ENCODE results near the gene SCAMP1.
"Not testable (repeated sequence)": the region's sequence is repeated elsewhere in the genome, so short reads cannot be mapped to it uniquely, and the experiment has no call there.

Gene SCAMP1

DNA sequence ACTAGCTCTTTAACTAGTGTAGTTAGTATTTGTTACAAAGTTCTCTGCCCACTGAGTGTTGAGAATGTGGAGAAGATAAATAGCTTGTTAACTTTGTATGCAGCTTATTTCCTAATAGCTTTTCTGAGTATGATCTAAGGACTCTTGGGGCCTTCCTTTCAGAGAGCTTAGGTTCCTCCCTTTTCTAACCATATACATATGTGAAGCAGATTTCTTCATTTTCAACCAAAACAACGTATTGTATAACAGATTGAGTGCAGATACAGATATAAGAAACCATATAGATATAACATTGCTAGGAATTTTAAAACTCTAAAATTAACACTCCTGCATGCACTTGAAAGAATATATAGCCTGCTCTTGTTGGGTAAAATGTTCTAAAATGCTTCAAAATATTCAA is 70.4 kb downstream of the SCAMP1 start:
- no peak for DNase-seq

DNA sequence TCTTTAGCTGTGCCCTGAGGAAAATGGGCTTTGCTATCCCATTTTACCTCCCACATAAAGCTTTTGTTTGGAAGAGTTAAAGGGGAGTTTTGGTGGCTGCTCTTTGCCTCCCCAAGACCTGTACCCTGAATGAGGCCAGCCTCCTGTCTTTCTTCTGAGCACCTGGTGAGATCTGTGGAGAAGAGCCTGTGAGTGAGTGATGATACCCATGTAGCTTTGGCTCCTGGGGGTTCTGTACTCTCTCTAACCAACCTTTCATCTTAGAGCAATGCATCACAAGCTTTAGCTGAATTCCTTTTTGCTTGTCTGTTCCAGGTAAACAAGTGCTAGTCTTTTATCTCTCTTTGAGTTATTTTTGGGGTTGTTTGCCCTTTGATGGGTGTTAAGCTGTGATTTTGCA is 73.6 kb downstream of the SCAMP1 start:
- DNase-seq: no peak

DNA sequence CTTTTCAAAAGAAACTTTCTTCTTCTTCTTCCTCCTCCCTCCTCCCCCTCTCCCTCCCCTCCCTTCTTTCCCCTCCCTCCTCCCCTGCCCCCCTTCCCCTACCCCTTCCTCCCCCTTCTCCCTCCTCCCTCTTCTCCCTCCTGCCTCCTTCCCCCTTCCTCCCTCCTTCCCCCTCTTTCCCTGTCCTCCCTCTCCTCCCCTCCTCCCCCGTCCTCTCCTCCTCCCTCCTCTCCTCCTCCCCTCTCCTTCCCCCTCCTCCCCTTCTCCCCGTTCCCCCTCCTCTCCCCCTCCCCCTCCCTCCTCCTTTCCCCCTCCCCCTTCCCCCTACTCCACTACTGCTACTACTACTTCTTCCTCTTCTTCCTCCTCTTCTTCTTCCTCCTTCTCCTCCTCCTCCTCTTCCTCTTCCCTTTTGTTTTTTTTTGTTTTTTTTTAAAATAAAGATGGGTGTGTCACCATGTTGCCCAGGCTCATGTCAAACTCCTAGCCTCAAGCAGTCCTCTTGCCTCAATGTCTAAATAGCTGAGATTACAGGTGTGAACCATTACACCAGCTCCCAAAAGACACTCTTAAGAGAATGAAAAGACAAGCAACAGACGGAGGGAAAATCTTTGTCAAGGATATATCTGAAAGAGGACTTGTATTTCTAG is 87.5 kb downstream of the SCAMP1 start:
- no peak for DNase-seq

DNA sequence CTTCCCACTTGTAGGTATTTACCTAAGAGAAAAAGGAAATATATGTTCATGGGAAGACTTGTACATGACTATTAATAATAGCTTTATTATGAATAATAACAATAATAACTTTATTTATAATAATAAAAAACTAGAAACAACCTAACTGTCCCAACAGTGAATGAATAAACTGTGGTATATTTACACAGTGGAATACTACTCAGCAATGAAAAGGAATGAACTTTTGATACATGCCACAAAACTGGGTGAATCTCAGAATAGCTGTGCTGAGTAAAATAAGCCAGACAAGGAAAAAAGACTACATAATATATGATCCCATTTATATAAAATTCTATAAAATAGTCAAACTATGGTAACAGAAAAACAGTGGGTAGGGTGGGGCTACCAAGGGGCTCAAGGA is 88.7 kb downstream of the SCAMP1 start:
- no peak for DNase-seq

DNA sequence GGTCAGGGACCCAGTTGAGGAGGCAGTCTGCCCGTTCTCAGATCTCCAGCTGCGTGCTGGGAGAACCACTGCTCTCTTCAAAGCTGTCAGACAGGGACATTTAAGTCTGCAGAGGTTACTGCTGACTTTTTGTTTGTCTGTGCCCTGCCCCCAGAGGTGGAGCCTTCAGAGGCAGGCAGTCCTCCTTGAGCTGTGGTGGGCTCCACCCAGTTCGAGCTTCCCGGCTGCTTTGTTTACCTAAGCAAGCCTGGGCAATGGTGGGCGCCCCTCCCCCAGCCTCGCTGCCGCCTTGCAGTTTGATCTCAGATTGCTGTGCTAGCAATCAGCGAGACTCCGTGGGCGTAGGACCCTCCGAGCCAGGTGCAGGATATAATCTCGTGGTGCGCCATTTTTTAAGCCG is 97.1 kb downstream of the SCAMP1 start:
- not testable (repeated sequence) for DNase-seq

DNA sequence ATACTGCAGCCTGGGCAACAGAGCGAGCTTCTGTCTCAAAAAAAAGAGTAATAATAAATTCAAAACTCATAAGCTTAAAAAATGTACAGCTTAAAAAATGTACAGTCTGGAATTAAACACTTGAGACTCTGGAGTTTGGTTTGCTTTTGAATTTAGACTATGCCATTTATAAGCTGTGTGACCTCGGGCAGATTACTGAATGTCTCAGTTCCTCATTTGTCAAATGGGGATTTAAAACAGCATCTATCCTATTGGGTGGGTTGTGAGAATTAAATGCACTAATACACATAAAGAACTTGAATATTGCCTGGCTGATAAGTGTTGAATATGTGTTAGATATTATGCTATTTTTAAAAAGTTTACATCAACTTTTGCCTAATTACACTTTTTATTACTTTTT is 98.4 kb downstream of the SCAMP1 start:
- no peak for DNase-seq

DNA sequence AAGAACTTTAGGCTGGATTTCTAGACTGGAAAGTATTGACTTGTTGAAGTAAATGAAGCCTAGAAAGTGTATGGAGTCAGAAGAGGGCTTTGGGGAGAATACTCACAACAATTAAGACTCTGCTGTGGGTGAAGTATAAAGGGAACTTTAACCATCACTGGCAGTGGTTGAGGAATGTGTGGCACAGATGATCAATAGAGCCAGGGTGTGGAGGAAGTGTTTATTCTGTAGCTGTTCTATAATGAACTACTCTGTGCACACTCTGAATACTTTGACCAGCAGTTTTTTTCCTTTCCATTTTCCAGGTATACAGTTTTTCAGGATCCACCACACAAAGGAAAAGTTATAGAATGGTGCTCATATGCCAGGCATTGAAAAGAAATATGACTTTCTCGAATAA is 106.7 kb downstream of the SCAMP1 start:
- no peak for DNase-seq

DNA sequence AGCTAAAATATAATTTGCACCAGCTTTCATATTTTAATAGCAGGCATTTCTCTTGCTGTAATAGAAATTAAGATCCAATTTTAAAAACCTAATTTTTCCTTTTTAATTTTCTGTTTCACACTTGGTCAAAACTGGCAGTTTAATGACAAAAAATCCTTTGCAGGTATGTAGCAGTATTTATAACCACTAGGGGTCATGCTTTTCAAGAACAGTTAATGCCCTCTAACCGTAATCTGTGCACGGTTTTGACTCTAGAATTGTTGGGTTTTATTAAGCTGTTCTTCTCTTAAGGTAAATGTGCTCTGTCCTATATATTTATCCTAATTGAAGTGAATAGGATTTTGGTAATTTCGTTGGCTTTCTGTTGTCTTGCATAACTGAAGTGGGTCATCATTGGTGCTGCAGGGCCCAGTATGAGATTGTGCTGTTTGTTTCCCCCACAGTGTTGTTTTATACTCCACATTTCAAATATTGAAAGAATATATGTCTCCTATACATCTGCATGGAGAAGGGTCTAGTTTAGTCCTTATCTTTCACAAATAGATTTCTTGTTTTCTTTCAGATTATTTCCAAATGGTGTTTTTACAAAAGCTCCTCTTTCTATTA is 107.4 kb downstream of the SCAMP1 start:
- DNase-seq: no peak

DNA sequence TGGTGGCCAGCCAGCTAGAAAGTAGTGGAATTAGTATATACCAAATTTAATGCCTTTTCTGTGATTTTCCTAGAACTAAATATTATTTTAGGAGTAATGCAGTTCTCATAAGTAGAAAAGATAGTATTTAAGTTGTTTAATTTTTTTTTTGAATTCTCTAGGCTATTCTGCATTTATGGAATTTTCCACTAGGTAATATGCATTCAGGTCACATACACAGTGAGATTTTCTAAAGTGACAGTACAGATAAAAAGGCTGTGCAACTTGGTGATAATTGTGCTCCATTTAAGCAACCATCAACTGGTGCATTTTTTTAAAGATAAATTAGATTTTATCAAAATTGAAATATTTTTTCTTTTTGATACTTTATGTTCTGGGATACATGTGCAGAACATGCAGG is 111.5 kb downstream of the SCAMP1 start:
- no peak for DNase-seq

DNA sequence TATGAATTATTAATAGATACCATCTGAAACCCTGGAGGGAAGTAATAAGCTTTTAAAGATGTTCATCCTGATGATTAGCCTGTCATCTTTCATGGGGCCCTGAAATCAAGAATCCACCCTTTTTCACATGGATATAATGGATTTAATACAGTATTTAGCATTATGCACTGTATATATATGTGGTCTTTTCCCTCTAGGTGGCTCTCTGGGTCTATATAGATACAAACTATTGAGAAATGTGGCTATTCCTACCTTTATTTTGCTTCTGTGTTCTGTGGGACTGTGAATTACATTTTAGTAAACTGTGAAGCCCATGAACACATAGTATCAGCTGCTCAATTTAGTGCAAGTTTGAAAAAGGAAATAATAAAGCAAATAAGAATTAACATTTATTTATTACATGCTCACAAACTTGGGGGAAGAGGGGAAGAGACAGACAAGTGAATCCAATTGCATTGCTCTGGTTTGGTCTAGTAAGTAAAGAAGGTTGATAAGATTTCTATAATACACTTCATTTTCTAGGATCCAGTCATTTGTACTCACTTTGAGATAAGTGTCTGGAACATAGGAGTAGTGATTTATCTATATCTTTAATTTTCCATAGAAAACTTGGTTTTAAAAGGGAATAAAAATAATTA is 112.2 kb downstream of the SCAMP1 start:
- no peak for DNase-seq

DNA sequence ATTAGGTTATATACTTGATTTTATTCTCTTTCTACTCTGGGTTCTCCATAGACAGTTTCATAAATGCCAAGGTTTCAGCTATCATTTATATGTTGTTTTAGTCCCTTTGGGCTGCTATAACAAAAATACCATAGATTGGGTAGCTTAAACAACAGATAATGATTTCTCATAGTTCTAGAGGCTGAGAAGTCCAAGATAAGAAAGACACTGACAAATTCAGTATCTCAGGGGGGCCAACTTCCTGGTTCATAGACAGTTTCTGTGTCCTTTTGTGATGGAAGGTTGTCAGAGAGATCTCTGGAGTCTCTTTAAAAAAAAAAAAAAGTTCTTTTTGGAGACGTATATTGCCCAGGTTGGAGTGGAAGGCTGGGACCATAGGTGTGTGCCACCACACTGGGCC is 113.3 kb downstream of the SCAMP1 start:
- DNase-seq: no peak

DNA sequence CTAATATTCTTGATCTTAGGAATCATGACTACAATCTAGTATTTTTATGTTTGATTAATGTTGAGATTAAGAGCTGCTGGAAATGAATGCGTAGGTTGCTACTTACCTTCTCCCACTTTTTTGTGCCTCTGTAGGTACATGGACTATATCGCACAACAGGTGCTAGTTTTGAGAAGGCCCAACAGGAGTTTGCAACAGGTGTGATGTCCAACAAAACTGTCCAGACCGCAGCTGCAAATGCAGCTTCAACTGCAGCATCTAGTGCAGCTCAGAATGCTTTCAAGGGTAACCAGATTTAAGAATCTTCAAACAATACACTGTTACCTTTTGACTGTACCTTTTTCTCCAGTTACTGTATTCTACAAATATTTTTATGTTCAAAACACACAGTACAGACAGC is 115.0 kb downstream of the SCAMP1 start:
- DNase-seq: no peak

DNA sequence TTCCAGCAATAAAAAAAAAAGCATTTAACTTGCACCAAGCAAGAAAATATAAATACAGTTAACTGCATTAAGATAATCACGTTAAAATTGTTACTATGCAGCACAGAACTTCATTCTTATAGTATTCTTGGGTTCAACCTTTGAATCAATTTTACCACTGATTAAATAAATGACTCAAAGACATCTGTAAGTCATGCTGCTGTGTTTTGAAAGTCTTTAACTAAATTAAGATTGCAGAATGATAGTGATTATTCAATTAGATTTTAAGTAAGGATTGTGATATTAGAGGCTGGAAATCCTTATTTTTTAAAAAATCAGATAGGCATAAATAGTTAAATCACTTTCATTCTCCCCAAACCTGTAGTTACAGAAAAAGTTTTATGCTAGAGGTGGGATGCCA is 116.4 kb downstream of the SCAMP1 start:
- no peak for DNase-seq

DNA sequence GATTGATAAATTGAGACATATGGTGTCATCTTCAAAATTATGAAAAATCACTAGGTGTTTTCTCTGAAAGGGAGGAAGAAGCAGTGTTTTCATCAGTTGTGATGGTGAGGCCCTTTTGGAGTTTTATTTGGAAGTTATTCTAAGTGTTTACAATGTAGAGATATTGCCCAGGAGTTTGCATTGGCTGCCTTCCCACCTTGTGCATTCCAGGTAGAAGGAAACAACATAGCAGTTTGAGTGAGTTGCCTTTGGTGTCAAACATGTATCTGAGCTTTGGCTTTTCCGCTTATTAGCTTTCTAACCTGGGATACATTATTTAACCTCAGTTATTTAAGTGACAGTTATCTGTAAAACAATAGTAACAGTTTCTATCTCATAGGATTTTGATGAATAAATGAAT is 122.5 kb downstream of the SCAMP1 start:
- DNase-seq: no peak

DNA sequence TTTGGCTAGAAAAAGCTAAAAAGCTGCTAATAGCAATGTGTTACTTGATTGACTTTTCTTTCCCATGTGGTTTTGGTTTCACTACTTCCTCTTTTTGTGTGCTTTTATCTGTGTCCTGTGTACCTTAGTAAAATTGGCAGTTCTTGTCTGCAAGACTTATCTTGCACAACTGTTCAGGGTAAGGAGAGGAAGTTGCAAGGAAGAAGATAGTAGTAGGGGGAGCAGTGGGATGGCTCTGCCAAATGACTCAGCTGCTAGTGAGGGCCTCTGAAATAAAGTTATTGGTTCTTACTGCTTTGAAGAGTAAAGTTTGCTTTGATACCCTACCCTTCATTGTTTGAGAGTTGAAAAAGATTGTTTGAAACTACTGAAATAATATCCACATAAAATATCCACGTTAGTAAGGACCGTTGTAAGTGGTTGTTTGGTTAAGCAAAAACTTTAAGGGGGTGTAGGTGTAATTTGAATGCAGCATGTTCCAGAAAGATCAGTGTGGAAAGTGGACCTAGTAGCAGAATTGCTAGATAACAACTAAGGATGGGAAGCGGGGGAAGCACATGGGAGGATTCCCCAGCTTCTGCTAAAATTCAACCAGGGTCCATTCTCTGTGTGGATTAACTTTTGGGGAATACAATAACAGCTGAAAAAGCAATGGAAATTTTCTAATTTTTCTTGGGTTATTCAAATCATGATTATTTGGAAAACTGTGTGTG is 123.5 kb downstream of the SCAMP1 start:
- no peak for DNase-seq

DNA sequence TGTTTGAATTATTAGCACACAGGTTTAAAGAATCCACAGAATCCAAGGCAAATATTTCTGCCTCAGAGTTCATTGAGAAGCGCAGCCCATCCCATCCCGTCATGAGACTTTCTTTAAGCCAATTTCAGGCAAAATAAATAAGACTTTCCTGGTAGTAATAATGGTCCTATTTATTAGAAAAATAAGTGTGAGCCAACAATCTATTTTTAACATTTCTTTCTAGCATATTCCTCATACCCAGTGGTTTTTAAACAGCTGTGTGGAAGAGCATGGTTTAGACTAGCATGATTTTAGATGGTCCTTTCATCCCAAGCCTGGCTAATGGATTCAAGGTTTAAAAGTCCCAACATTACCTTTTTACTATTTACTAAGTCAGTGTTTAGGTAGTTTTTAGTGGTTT is 125.8 kb downstream of the SCAMP1 start:
- DNase-seq: no peak

DNA sequence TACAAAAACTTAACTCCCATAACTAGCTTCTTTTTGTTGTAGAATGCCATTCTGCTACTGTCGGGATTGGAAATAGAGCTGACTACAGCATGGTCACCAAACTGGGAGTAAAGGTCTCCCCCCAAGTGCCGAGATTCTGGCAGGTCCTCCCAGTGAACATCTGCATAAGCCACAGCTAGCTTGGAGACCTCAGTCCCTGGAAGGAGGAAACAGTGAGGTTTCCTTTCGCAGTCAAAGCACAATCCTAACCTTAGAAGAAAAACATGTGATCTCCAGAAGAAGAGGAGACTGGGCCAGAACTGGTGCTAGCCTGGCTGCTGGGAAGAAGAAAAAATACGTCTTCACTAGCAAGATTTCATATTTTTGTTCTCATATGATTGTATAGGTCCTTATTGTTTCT is 127.4 kb downstream of the SCAMP1 start:
- DNase-seq: no peak

DNA sequence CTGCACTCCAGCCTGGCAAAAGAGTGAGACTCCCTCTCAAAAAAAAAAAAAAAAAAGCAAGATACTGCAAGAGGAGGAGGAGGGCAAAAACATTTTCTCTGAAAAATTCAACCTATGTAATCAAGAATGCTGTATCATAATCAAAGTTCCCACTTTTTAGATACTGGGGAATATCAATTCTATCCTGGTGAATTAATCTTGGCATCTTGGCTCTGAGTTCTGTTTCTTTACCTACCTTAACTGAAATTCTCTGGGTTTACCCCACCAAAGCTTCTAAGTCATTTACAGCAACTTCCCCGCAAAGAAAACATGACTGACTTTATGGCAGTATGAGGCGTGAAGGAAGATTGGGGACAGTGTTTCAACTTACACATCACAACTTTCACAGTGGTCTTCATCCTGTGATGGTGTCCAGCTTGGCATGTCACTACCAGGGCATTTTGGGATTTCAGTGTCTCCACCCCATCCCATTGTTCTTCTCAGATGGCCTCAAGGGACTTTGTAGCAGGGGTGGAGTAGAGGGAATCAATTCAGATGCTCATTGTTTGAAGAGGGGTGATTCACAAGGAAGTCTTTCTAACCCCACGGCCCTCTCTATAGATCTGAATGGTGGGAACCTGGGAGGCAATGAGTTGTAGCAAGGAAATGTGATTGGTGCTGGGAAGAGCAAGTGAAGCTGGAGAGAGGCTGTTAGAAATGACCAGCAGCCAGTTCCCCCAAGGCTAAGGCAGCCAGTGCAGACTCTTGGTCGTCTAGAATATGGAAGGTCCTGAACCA is 130.5 kb downstream of the SCAMP1 start:
- DNase-seq: no peak

DNA sequence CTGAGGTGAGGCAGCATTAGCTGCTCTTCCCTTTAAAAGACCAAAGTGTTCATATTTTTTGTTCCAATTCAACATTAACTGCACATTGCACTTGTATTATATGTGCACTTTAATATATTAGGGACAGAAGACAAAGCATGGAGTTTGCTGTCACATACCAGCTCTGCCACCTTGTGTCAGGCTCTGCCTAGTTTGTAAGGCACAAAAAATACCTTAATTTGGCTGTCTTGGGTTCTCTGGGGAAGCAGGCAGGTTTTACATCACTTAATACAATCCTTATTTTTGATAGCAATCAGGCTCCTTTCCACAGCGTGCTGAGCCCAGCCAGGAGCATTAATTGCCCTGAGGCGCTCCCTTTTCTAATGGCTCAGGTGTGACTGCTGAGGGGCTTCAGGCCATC is 131.8 kb downstream of the SCAMP1 start:
- DNase-seq: no peak

DNA sequence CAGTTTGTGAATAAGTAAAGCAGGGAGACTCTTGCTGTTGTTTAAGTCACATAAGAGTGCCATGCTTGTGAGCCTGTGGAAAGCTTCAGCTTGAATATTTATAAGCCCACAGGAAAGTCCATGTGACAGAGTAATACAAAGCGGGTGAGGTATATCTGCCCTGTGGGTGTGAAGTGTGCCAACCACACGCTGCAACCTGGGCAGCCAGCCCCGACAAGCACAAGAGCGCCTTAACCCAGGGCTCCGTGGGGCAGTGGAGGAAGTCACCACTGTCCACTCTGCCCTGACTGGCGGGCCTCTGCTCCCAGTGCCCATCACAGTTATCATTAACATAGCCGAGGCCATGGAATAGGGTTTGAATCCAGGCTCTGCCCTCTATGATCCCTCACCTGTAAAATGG is 132.2 kb downstream of the SCAMP1 start:
- no peak for DNase-seq

DNA sequence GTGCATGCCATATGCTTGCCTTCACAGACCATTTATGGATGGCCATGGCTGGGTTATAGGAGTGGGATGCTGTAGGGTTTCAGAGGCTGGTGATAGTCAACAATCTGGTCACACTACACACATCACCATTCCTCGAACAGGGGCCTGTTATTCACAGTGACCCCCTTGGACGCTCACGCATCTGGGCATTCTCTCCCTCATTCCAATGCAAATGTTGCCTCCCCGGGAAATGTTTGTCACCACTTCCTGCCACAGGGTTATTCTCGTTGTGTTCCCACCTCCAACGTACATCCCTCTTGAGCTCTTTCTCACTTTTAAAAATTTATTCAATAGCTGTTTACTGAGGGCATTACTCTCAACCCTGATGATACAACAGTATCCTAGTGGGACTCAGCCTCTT is 135.4 kb downstream of the SCAMP1 start:
- no peak for DNase-seq

DNA sequence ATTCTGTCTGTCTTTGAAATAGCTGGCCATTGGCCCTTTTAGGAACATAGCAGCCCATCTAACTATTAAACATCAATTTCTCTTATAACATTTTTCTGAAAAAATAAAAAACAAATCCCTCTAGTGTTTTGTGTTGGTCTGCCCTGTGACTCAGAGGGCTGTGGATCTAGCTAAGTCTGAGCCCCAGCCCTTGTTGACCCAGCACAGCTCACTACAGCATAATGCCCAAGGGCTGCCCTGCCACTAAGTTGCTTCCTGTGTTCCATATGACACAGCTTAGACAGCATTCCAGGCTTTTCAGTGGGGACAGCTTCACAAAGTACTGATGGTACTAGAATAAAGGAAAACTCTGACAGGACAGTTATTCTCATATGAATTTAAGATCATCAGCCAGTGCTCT is 136.0 kb downstream of the SCAMP1 start:
- no peak for DNase-seq
